ENCODE results near the gene ZCWPW2. TPM values are rescaled to one million over a fixed set of nuclear protein-coding genes. Genes with fewer than 3 reads are reported as not detected.

Gene ZCWPW2, protein sequence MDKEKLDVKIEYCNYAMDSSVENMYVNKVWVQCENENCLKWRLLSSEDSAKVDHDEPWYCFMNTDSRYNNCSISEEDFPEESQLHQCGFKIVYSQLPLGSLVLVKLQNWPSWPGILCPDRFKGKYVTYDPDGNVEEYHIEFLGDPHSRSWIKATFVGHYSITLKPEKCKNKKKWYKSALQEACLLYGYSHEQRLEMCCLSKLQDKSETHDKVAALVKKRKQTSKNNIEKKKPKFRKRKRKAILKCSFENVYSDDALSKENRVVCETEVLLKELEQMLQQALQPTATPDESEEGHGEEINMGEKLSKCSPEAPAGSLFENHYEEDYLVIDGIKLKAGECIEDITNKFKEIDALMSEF
- 0.79 and 1.1 TPM in 2 replicates for total RNA-seq

DNA sequence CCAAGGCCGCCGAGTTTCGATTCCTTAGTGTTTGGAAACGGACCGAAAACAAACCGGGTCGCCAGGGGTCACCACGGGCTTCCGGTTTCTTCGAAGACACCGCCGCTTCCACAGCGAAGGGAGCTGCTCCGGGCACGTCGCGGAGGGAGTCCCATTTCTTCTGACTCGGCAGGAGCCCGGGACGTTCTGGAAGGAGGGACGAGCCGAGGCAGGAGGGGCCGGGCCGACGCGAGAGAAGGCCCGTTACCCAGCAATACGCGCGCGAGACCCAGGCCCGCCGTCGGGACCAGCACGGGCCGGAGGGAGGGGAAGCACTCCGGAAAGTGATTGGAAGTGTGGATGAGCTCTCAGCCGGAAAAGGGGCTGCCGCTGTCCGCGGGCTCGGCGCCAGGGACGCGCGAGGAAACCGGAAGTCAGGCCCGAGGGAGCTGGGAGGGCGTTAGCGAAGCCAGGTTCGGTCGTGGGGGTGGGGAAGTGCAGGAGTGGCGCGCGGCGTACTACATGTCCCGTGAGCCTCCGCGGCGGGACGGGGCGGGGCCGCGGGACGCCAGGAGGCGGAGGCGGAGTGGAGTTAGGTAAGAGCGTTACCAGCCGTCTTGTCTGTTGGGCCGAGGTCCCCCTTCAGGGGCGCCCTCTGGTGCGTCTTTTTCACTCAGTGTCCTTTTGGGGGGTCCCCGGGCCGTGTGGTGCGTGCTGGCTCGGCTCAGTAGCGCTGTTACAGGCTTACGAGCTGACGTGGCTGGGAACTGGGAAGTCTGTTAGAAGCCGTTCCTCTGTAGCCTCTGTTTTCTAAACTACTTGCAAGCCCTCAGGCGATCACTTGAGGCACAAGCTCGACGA, at the start of gene ZCWPW2, which contains the start of gene AZI2:
Gene ZCWPW2 (plus strand): TSS at position 93 of the 840 bp plus-strand sequence. CDS start 64,348 bp downstream, outside the sequence.
Gene AZI2 (minus strand): TSS at position 196 of the 840 bp plus-strand sequence. CDS start 8,207 bp downstream, outside the sequence.

Other genes with a start within 250 kb of the ZCWPW2 start
- gene CMC1, start 107.1 kb upstream of the ZCWPW2 start, total RNA-seq = 3.1 and 5.1 TPM in 2 replicates
- 66.7 and 74.1 TPM in 2 replicates for gene AZI2, start 103 bp downstream of the ZCWPW2 start, total RNA-seq